Ureter (tissue), 1 donor: Measurements from ENCODE around the gene SMIM30. TPM values are rescaled to one million over a fixed set of nuclear protein-coding genes. Genes with fewer than 3 reads are reported as not detected.

Experiments used
- DNase-seq: peaks from one replicate; pipeline ENCODE4 v3.0.0-alpha.2; 2020; ENCODE audit warnings: low spot score
- total RNA-seq: library from RNA; stranded (reverse); gene quantifications from one replicate; pipeline ENCODE4 v1.2.4, GENCODE V29; 2023
- donor health status: DM: yes; HTN: yes; CAD: no.

Gene SMIM30
- total RNA-seq, 1 donor from 2014 or later = 53.8 TPM

- DNase-seq = peak; percentile 53
Measured at GRCh38 chr7:113100121-113100603, 18.2 kb downstream of the SMIM30 start.

GRCh38 chr7:113099284-113099919 is 19.0 kb downstream of the SMIM30 start:
- DNase-seq = peak; percentile 59

GRCh38 chr7:113094517-113095249 is 23.7 kb downstream of the SMIM30 start:
- no peak for DNase-seq

- DNase-seq = no peak
Measured at GRCh38 chr7:113093561-113093960, 24.8 kb downstream of the SMIM30 start.

GRCh38 chr7:113092762-113093161 is 25.6 kb downstream of the SMIM30 start:
- no peak for DNase-seq

GRCh38 chr7:113087071-113087998 is 31.0 kb downstream of the SMIM30 start:
- DNase-seq = no peak

- DNase-seq = no peak
Measured at GRCh38 chr7:113086431-113086888, 31.9 kb downstream of the SMIM30 start, which contains the start of gene GPR85. Gene GPR85, minus strand, starts transcription at chr7:113086827. Its CDS starts 2,106 bp downstream, at chr7:113084721.

- DNase-seq = no peak
Measured at GRCh38 chr7:113085781-113086390, 32.5 kb downstream of the SMIM30 start.

- DNase-seq = no peak
Measured at GRCh38 chr7:113084496-113085172, 33.7 kb downstream of the SMIM30 start.

GRCh38 chr7:113083816-113084495 is 34.4 kb downstream of the SMIM30 start:
- DNase-seq = no peak

- no peak for DNase-seq
Measured at GRCh38 chr7:113083132-113083815, 35.1 kb downstream of the SMIM30 start.

GRCh38 chr7:113078331-113078730 is 40.0 kb downstream of the SMIM30 start:
- no peak for DNase-seq

- no peak for DNase-seq
Measured at GRCh38 chr7:113076703-113077102, 41.7 kb downstream of the SMIM30 start.

GRCh38 chr7:113071465-113071864 is 46.9 kb downstream of the SMIM30 start:
- no peak for DNase-seq

Other genes with a start within 250 kb of the SMIM30 start
- gene GPR85, start 31.7 kb downstream of the SMIM30 start, total RNA-seq = 2.8 TPM